Endodermal cell (in vitro differentiated cells): Measurements from ENCODE around the gene MARK1. TPM values are rescaled to one million over a fixed set of nuclear protein-coding genes. Genes with fewer than 3 reads are reported as not detected.

Experiments
- DNase-seq: peaks from one replicate; pipeline ENCODE4 v3.0.0-alpha.2; 2017
- H3K27ac ChIP-seq: 2 replicates; pipeline ENCODE4 v1.5.1; 2013; ENCODE audit warnings: mild to moderate bottlenecking, low read depth, low read length, moderate library complexity
- H3K27me3 ChIP-seq: 2 replicates; pipeline ENCODE4 v1.6.1; 2013; ENCODE audit warnings: mild to moderate bottlenecking, low read length, moderate library complexity; ENCODE audit not compliant: insufficient read depth, control insufficient read depth, poor library complexity, severe bottlenecking
- H3K36me3 ChIP-seq: 2 replicates; pipeline ENCODE4 v1.7.0; 2013; ENCODE audit warnings: mild to moderate bottlenecking, low read length, moderate library complexity; ENCODE audit not compliant: control insufficient read depth, insufficient read depth
- H3K4me1 ChIP-seq: one replicate; pipeline ENCODE4 v1.7.0; 2013; ENCODE audit warnings: low read length; ENCODE audit not compliant: control insufficient read depth, insufficient read depth
- H3K4me3 ChIP-seq: 2 replicates; pipeline ENCODE4 v1.5.1; 2013; ENCODE audit warnings: mild to moderate bottlenecking, low read length, moderate library complexity
- H3K9ac ChIP-seq: 2 replicates; pipeline ENCODE4 v1.6.1; 2013; ENCODE audit warnings: mild to moderate bottlenecking, low read length, moderate library complexity; ENCODE audit not compliant: poor library complexity, severe bottlenecking; ENCODE audit errors: extremely low read depth
- H3K9me3 ChIP-seq: 2 replicates; pipeline ENCODE4 v1.6.1; 2013; ENCODE audit warnings: mild to moderate bottlenecking, low read length, moderate library complexity; ENCODE audit not compliant: control insufficient read depth
- H3K27ac Mint-ChIP-seq: 2 replicates; pipeline ENCODE4 v1.8.0; 2020; ENCODE audit warnings: mixed read lengths
- H3K27me3 Mint-ChIP-seq: 2 replicates; pipeline ENCODE4 v1.8.0; 2021; ENCODE audit warnings: mild to moderate bottlenecking, mixed read lengths; ENCODE audit not compliant: insufficient read depth
- H3K36me3 Mint-ChIP-seq: 2 replicates; pipeline ENCODE4 v1.8.0; 2020; ENCODE audit warnings: low read depth, mixed read lengths
- H3K4me1 Mint-ChIP-seq: 2 replicates; pipeline ENCODE4 v1.8.0; 2020; ENCODE audit warnings: mixed read lengths
- H3K4me3 Mint-ChIP-seq: 2 replicates; pipeline ENCODE4 v1.8.0; 2020; ENCODE audit warnings: mild to moderate bottlenecking, moderate library complexity, mixed read lengths
- H3K9me3 Mint-ChIP-seq: 2 replicates; pipeline ENCODE4 v1.8.0; 2020; ENCODE audit warnings: mild to moderate bottlenecking, mixed read lengths
- CTCF ChIP-seq: fragments of 200-600 bp; sonication (generic); conservative IDR thresholded peaks from 2 replicates; pipeline ENCODE4 v1.5.0; 2021; ENCODE audit warnings: antibody characterized with exemption, mild to moderate bottlenecking
- whole genome bisulfite sequencing, 2 experiments: methylation state at CpG; one replicate each; pipeline versions ENCODE4 v1.1.5 to v1.1.7; 2013; ENCODE audit warnings: missing lambda C conversion rate in 2 of 2, mixed read lengths in 1 of 2; ENCODE audit not compliant: insufficient coverage in 1 of 2, insufficient read length in 1 of 2; 5-methylcytosine and 5-hydroxymethylcytosine counted together
- total RNA-seq, 2 donors: library from RNA; stranded (reverse); fragmentation: NEBNext Ultra II Directional in 1 of 2; extraction: Animal tissue kit (Norgen Biotek cat#: 25700) in 1 of 2; gene quantifications; 2 replicates in 1 of 2; 3 replicates in 1 of 2; pipeline ENCODE4 v1.2.1, GENCODE V29; 2021

MARK1 gene
- total RNA-seq, 2 donors from 2014 or later: 8.8 to 12.6 TPM

DNA sequence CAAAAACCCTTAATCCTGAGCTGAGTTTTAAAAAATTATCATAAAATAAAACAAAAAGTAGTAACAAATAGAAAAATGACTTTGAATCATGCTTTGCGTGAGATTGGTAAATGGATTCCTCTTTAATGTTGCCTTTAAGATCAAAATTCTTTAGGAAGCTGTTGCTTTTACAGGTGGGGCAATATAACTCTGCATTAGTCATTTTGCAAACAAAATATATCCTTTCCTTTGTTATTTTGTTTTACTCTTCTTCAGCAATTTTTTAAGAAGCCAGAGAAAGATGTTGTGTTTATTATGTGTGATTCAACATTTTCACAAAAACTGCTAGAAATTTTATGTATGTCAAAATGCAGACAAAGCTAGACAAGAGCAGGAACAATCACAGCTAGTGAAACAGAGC lies 50.0 kb downstream of the MARK1 start:
- Mint-ChIP-seq H3K27me3 (no peaks in the 10 kb centered on the region), H3K4me1 (no peaks in the 10 kb centered on the region), H3K9me3 (peaks cover 25% of the 10 kb centered on the region), H3K36me3 (peaks cover 14% of the 10 kb centered on the region), H3K4me3 (no peak overlapping the region), H3K27ac (no peak overlapping the region)
- Histone ChIP-seq H3K4me1 (no peaks in the 10 kb centered on the region), H3K4me3 (no peak overlapping the region), H3K27me3 (no peaks in the 10 kb centered on the region), H3K9ac (no peak overlapping the region), H3K9me3 (peaks cover 18% of the 10 kb centered on the region), H3K27ac (no peak overlapping the region), H3K36me3 (peaks cover 7% of the 10 kb centered on the region)
- DNase-seq: no peak
- no peak for TF ChIP-seq CTCF
- WGBS, 2 experiments: 94% methylated on average over 1 of the region's 1 CpG; no CpG with 5 or more reads in 1 of the 2 experiments

DNA sequence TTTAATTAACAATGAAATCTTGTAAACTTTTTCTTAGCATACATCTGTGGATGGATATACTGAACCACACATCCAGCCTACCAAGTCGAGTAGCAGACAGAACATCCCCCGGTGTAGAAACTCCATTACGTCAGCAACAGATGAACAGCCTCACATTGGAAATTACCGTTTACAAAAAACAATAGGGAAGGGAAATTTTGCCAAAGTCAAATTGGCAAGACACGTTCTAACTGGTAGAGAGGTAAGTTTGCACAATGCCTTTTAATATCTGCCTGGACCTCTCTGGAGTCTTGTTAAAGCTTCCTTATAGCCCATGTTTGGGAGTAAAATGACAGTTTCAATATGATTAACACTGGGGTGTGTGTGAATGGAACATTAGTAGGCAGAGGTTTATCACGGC lies 51.4 kb downstream of the MARK1 start:
- WGBS, 2 experiments: 90 to 93% methylated on average over 3 to 5 of the region's 6 CpGs
- Mint-ChIP-seq H3K9me3 (peaks cover 12% of the 10 kb centered on the region), H3K36me3 (peaks cover 8% of the 10 kb centered on the region), H3K4me1 (no peaks in the 10 kb centered on the region), H3K27ac (no peak overlapping the region), H3K27me3 (no peaks in the 10 kb centered on the region), H3K4me3 (no peak overlapping the region)
- no peaks in the 10 kb centered on the region for H3K27me3 ChIP-seq
- no peak for DNase-seq
- H3K4me3 ChIP-seq: no peak overlapping the region
- peaks cover 7% of the 10 kb centered on the region for H3K36me3 ChIP-seq
- no peak overlapping the region for H3K27ac ChIP-seq
- no peaks in the 10 kb centered on the region for H3K4me1 ChIP-seq
- H3K9ac ChIP-seq: no peak overlapping the region
- H3K9me3 ChIP-seq: peaks cover 9% of the 10 kb centered on the region
- no peak for TF ChIP-seq CTCF

DNA sequence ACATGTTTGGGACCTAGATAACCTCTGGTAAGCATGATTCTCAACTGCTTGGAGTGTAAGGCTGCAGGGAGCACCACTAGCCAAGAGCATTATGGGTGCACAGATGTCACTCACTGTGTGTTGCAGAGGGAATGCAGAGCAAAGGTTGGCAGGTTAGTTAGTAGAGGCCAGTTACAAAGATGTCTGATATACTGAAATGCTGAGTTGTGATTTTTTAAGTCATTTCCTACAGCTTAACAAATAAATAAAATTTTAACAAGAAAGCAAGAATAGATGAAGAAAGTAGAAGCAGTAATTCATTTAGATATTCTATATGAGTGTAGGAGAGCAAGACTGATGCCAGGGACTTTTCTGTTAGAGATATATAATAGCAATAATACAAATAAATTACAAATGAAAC lies 64.8 kb downstream of the MARK1 start:
- Mint-ChIP-seq H3K4me1 (peaks cover 10% of the 10 kb centered on the region), H3K9me3 (no peaks in the 10 kb centered on the region), H3K36me3 (peaks cover 13% of the 10 kb centered on the region), H3K27ac (no peak overlapping the region), H3K4me3 (no peak overlapping the region), H3K27me3 (no peaks in the 10 kb centered on the region)
- no peaks in the 10 kb centered on the region for H3K9me3 ChIP-seq
- H3K4me1 ChIP-seq: no peaks in the 10 kb centered on the region
- DNase-seq: no peak
- H3K4me3 ChIP-seq: no peak overlapping the region
- peaks cover 10% of the 10 kb centered on the region for H3K36me3 ChIP-seq
- no peak overlapping the region for H3K9ac ChIP-seq
- no peaks in the 10 kb centered on the region for H3K27me3 ChIP-seq
- no peak overlapping the region for H3K27ac ChIP-seq
- TF ChIP-seq CTCF: no peak
